Stimulated activated naive B cell treated with anti-CD40 and anti-IgM and Interleukin-4, amounts not matched to agents 10 μg/mL and 1 μg/mL and 100 μg/mL, for 72 hours (primary cell): ENCODE measurements around the gene SCUBE1.
"Not testable (repeated sequence)": the region's sequence is repeated elsewhere in the genome, so short reads cannot be mapped to it uniquely, and the experiment has no call there.

Experiments used
- ATAC-seq, 2 donors: fragments of 150-1000 bp; cut with Tn5 transposase; replicated peaks; 2 replicates each; pipeline ENCODE4 v1.10.0; 2021; ENCODE audit warnings: moderate library complexity in 1 of 2
- DNase-seq: peaks from one replicate; pipeline ENCODE4 v3.0.0; 2021
- H3K27ac Mint-ChIP-seq: one replicate; pipeline ENCODE4 v1.8.0; 2022; ENCODE audit warnings: mild to moderate bottlenecking, mixed read lengths
- H3K27me3 Mint-ChIP-seq, 2 donors: one replicate each; pipeline ENCODE4 v1.8.0; 2022; ENCODE audit warnings: mixed read lengths in 2 of 2
- H3K36me3 Mint-ChIP-seq, 2 donors: one replicate each; pipeline ENCODE4 v1.8.0; 2022; ENCODE audit warnings: mixed read lengths in 2 of 2, mild to moderate bottlenecking in 1 of 2
- H3K4me1 Mint-ChIP-seq, 2 donors: one replicate each; pipeline ENCODE4 v1.8.0; 2022; ENCODE audit warnings: mixed read lengths in 2 of 2, mild to moderate bottlenecking in 1 of 2
- H3K4me3 Mint-ChIP-seq, 2 donors: one replicate each; pipeline ENCODE4 v1.8.0; 2022; ENCODE audit warnings: mild to moderate bottlenecking in 2 of 2, mixed read lengths in 2 of 2, moderate library complexity in 1 of 2
- H3K9me3 Mint-ChIP-seq, 2 donors: one replicate each; pipeline ENCODE4 v1.8.0; 2022; ENCODE audit warnings: mixed read lengths in 2 of 2, mild to moderate bottlenecking in 1 of 2

SCUBE1 gene

DNA sequence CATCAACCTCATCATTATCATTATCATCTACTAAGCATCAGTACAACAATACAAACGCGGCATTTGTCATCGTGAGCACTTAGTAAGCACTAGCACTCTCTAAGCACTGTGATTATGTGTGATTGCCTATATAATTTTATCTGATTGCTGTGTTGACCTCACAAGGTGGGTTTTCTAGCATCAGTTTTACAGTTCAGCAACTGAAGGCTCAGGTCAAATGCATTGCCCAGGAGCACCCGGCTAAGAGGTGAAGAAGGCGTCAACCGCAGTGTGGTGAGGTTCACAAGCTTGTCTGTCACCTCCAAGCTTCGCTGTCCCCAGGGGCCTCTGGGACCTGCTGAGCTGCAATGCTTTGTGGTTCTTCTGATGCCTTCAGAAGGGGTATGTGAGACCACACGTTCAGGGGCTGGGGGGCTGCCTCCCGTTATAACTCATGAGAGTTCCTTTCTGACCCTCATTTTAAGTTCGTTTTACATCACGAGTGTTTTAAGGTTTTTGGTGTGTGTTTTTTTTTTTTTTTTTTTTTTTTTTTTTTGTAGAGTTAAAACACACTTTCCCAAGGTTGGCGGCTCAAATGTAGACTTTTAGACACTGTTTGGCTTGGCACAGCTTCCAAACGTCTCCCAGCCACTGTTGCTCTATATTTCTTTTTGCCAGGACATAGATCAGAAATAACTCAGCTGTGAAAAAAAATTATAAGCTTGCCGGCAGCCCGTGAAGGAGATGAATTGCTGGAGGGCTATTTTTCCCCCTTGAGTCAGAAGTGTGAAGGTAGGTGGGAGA is 33.8 kb upstream of the SCUBE1 start:
- Mint-ChIP-seq H3K4me1 (peaks cover 5 to 9% of the 10 kb centered on the region in 2 donors), H3K9me3 (peaks cover 0 to 4% of the 10 kb centered on the region in 2 donors), H3K27ac (no peak overlapping the region), H3K36me3 (peaks cover 1 to 4% of the 10 kb centered on the region in 2 donors), H3K4me3 (no peak overlapping the region), H3K27me3 (peaks cover 40 to 51% of the 10 kb centered on the region in 2 donors)
- DNase-seq = no peak
- peak; percentile 45 to 50 for ATAC-seq

DNA sequence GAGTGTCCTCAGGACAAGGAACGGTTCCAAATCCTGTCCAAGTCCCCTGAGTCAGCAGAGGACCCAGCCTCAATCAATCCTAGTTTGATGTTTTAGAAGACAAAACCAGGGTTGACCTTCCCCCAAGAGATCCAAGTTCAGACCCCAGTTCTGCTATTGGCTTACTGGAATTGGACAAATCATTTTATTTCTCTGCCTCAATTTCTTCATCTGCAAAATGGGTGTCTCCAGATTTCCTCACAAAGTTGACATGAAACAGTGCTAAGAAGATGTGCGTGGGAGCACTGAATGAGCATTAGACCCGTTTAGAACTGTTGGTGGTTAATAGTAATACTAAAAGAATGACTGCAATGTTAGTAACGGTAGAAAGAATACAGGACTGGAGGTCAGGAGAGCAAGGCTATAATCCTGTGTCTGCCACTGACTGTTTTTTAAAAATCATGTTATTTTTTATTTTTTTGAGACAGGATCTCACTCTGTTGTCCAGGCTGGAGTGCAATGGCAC is 32.8 kb upstream of the SCUBE1 start:
- Mint-ChIP-seq H3K9me3 (peaks cover 0 to 4% of the 10 kb centered on the region in 2 donors), H3K4me1 (peaks cover 5 to 9% of the 10 kb centered on the region in 2 donors), H3K27me3 (peaks cover 49 to 60% of the 10 kb centered on the region in 2 donors), H3K4me3 (no peak overlapping the region), H3K27ac (no peak overlapping the region), H3K36me3 (peaks cover 1 to 4% of the 10 kb centered on the region in 2 donors)
- ATAC-seq (no peak), DNase-seq (no peak)

DNA sequence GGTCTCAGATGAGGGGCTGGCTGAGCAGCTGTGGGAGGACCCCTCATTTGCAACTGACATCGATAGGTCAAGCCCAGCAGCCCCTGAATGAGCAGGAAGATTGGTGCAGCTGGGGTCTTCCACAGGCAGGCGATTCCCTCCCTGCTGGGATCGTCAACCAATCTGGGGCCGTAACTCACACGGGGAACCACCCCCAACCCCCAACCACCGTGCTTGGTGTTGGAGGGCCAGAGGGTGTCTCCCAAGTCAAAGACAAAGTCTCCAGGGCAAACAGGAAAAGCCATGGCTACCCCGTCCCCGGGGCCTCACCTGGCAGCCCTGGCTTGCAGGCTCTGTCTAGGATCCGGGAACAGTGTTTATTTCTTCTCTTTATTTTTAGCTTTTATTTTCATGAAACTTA is 26.9 kb upstream of the SCUBE1 start:
- no peak for ATAC-seq
- DNase-seq = no peak
- H3K27ac Mint-ChIP-seq = no peak overlapping the region
- peaks cover 1 to 4% of the 10 kb centered on the region in 2 donors for H3K36me3 Mint-ChIP-seq
- no peak overlapping the region for H3K4me3 Mint-ChIP-seq
- H3K27me3 Mint-ChIP-seq = peaks cover 43 to 73% of the 10 kb centered on the region in 2 donors
- peaks cover 0 to 6% of the 10 kb centered on the region in 2 donors for H3K9me3 Mint-ChIP-seq
- H3K4me1 Mint-ChIP-seq = peaks cover 0 to 4% of the 10 kb centered on the region in 2 donors

DNA sequence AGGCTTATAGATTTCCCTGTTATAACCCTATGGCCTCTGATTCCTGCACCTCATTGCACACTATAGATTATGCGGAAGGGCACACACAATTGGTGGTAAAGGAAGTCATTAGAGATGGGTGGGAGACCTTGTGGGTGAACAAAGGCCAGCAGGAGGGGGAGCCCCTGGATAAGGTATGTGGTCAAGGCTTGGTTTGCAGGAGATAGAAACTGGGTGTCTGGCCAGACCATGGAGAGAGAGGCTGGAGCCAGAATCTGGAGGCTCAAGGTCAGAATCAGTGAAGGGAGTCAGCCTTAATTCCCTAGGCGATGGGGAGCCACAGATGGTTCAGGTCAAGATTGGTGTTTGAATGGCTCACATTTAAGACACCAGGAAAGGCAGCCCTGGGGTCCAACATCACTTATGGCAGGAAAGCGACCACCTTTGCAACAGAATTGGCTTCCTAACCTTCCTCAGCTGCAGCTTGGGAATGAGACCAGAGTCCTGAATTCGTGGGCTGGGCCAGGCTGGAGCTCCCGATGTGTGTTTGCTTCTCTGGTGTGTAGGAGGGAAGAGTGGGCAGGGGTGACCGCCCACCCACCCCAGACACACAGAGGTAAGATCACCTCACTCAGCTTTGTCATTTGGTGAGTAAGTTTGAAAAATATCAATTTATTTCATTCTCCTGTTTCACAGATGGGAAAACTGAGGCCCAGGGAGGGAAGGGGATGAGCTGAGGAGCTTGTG is 22.7 kb upstream of the SCUBE1 start:
- Mint-ChIP-seq H3K4me3 (no peak overlapping the region), H3K4me1 (peaks cover 0 to 4% of the 10 kb centered on the region in 2 donors), H3K36me3 (no peaks in the 10 kb centered on the region), H3K27ac (no peak overlapping the region), H3K27me3 (peaks cover 32 to 40% of the 10 kb centered on the region in 2 donors), H3K9me3 (peaks cover 0 to 3% of the 10 kb centered on the region in 2 donors)
- DNase-seq = no peak
- no peak for ATAC-seq

DNA sequence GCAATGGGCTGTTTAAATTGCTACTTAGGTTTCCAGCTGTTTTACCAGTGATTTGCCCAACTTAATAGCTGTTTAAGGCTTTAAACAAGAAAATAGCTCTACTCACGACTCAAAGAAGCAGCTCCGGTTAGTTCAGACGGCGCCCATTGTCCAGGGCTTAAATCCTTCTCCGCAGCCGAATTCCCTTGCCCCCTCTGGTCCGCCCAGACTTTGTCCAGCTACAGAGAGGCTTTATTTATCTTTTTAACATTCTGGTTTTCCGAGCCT is 20.9 kb upstream of the SCUBE1 start:
- no peaks in the 10 kb centered on the region for H3K36me3 Mint-ChIP-seq
- ATAC-seq = no peak
- peaks cover 0 to 3% of the 10 kb centered on the region in 2 donors for H3K9me3 Mint-ChIP-seq
- no peak overlapping the region for H3K4me3 Mint-ChIP-seq
- H3K27ac Mint-ChIP-seq = no peak overlapping the region
- no peak for DNase-seq
- H3K4me1 Mint-ChIP-seq = peaks cover 0 to 4% of the 10 kb centered on the region in 2 donors
- peaks cover 22 to 24% of the 10 kb centered on the region in 2 donors for H3K27me3 Mint-ChIP-seq

DNA sequence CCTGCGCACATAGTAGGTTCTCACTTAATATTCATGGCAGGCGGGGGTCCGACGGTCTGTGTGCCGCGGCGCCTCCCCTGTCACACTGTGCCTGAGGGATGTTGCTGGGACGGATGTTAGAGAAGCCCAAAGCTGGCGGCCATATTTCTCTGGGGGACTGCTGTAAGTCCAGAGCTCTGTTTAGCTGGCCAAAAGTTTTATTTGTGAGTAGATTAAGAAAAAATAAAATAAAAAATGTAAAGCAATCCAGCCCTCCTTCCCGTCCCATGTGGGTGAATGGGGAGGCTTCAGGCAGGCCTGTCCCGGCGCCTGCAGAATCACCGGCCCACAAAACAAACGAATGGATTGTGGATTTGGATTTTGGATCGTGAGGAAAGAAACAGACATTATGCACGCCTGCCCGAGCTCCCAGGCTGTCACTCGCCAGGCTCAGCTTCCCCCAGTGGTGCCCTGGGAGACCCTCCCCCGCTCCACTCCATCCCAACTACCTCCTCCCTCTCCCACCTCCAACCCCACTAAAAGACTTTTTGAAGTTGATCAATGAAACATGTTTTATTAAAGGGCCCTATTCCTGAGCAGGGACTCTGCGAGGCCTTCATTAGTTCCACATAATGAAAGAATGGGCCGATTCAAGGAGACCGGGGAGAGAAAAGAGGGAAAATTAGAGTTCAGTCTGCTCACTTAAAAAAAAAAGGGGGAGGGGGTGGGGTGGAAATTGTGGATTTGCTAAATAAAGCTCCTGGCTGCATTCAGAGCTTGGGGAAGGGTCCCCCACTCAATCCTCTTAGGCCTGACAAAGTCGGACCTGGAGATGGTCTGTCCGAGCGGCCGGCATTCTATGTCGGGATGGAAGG is 20.4 kb upstream of the SCUBE1 start:
- peaks cover 0 to 4% of the 10 kb centered on the region in 2 donors for H3K4me1 Mint-ChIP-seq
- peaks cover 0 to 3% of the 10 kb centered on the region in 2 donors for H3K9me3 Mint-ChIP-seq
- peaks cover 18 to 21% of the 10 kb centered on the region in 2 donors for H3K27me3 Mint-ChIP-seq
- DNase-seq = no peak
- no peak for ATAC-seq
- H3K4me3 Mint-ChIP-seq = no peak overlapping the region
- no peak overlapping the region for H3K27ac Mint-ChIP-seq
- H3K36me3 Mint-ChIP-seq = no peaks in the 10 kb centered on the region

DNA sequence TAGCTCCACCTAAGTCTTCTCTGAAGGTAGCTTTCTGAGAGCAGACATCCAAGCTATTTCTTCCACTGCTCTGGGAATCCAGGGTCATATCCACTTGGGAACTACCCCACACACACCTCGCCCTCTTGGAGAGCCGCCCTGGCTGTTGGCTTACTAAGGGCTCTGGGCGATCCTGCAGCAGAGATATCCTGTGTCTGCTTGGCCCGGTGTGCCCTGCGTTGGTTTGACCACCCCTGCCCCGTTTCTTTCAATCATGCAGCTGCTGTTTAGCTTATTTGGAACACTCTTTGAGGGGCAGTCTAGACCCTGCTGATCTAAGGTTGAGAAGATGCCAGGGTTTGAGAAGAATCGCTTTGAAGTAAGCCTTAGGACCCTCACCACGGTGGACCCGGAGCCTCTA is 17.4 kb upstream of the SCUBE1 start:
- Mint-ChIP-seq H3K9me3 (peaks cover 0 to 1% of the 10 kb centered on the region in 2 donors), H3K36me3 (no peaks in the 10 kb centered on the region), H3K4me3 (no peak overlapping the region), H3K4me1 (peaks cover 0 to 2% of the 10 kb centered on the region in 2 donors), H3K27ac (no peak overlapping the region), H3K27me3 (peaks cover 17 to 27% of the 10 kb centered on the region in 2 donors)
- no peak for DNase-seq
- ATAC-seq = no peak

DNA sequence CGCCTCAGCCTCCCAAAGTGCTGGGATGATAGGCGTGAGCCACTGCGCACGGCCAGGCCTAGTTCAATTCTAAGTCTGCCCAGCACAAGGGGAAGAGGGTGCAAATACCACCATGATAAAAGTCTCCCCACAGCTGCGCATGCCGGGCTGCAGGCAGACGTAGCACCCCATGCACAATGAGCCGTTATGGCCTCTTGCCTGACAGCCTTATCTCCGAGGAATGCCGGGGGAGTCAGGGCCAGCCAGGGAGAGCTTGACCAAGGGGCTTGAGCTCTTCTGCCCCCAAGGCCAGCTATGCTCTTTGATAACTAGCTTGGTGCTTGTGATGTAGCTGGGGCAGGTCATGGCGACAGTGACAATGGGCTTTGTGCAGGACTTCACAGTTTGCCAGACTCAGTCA is 13.7 kb upstream of the SCUBE1 start:
- Mint-ChIP-seq H3K4me3 (no peak overlapping the region), H3K27ac (no peak overlapping the region), H3K27me3 (peaks cover 13 to 24% of the 10 kb centered on the region in 2 donors), H3K9me3 (no peaks in the 10 kb centered on the region), H3K36me3 (no peaks in the 10 kb centered on the region), H3K4me1 (no peaks in the 10 kb centered on the region)
- no peak for ATAC-seq
- no peak for DNase-seq

DNA sequence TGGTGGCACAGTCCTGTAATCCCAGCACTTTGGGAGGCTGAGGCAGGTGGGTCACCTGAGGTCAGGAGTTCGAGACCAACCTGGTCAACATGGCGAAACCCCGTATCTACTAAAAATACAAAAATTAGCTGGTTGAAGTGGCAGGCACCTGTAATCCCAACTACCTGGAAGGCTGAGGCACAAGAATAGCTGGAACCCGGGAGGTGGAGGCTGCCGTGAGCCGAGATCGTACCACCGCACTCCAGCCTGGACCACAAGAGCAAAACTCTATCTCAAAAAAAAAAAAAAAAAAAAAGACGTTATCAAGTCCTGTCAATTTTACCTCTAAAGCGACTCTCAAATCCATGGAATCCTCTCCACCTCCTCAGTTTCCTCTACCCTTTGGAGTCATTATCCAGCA is 12.5 kb upstream of the SCUBE1 start:
- not testable (repeated sequence) for H3K27ac Mint-ChIP-seq, ATAC-seq, DNase-seq, H3K4me3 Mint-ChIP-seq, H3K9me3 Mint-ChIP-seq, H3K4me1 Mint-ChIP-seq, H3K36me3 Mint-ChIP-seq
- H3K27me3 Mint-ChIP-seq = peaks cover 13 to 19% of the 10 kb centered on the region in 2 donors

DNA sequence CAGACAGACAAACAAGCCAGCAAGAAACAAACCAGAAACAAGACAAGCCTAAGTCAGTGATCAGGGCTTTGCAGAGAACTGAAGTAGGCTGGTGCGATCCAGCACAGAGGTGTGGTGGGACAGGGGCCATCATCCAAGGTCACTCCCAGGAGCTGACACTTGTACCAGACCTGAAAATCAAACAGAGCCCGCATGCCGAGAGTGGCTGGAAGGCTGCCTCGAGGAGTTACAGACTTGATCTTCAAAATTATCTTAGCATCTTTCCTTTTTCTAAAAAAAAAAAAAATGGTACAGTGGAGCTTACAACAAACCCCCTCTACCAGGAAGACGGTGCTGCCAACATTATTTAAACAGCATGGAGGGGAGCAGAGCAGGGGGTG is 8.8 kb upstream of the SCUBE1 start:
- H3K4me3 Mint-ChIP-seq = no peak overlapping the region
- peaks cover 35 to 39% of the 10 kb centered on the region in 2 donors for H3K27me3 Mint-ChIP-seq
- DNase-seq (no peak), ATAC-seq (no peak)
- H3K36me3 Mint-ChIP-seq = no peaks in the 10 kb centered on the region
- H3K4me1 Mint-ChIP-seq = no peaks in the 10 kb centered on the region
- no peak overlapping the region for H3K27ac Mint-ChIP-seq
- no peaks in the 10 kb centered on the region for H3K9me3 Mint-ChIP-seq

DNA sequence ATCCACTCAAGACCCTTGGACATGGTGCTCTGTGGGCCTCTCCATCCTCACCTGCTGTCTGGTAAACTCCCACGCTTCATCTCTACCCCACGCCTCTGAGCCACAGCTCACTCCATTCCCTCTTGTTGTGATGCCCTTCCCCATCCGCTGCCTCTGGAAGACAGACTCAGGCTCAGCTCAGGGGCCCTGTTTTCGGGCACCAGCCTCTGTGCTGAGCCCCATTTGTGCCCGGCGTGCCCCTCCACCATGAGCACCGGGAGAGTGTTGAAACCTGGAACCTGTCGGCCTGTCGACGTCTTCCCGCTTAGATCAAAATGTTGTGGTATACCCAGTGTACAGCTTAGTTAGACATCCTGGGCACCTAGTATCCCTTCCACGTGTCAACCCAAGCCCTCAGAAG is 6.5 kb upstream of the SCUBE1 start:
- H3K36me3 Mint-ChIP-seq = no peaks in the 10 kb centered on the region
- no peaks in the 10 kb centered on the region for H3K9me3 Mint-ChIP-seq
- H3K4me1 Mint-ChIP-seq = peaks cover 5 to 16% of the 10 kb centered on the region in 2 donors
- DNase-seq (no peak), ATAC-seq (no peak)
- H3K4me3 Mint-ChIP-seq = no peak overlapping the region
- H3K27ac Mint-ChIP-seq = no peak overlapping the region
- H3K27me3 Mint-ChIP-seq = peaks cover 42 to 50% of the 10 kb centered on the region in 2 donors

DNA sequence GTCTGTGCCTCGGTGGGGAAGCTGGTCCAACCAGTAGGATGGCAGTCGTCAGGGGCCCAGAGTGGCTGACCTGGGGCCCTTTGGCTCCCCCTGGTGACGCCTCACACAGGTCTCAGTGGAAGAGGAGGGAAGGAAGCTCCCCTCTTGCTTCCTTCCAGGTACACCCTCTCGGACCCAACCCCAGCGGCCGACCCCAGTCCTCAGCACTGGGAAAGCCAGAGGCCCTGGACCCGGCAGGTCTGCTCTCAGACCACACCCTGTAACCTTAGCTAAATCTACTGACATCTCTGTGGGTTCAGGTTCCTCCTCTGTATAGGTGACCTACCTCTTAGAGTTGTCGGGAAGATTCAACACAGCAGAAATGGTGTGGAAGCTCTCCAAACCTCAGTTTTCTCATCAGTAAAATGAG is 3.4 kb upstream of the SCUBE1 start:
- peak; percentile 31 for DNase-seq
- Mint-ChIP-seq H3K27me3 (peaks cover 58 to 69% of the 10 kb centered on the region in 2 donors), H3K4me3 (no peak overlapping the region), H3K4me1 (peaks cover 15 to 26% of the 10 kb centered on the region in 2 donors), H3K36me3 (peaks cover 2 to 3% of the 10 kb centered on the region in 2 donors), H3K9me3 (no peaks in the 10 kb centered on the region), H3K27ac (no peak overlapping the region)
- peak; percentile 79 to 84 for ATAC-seq

DNA sequence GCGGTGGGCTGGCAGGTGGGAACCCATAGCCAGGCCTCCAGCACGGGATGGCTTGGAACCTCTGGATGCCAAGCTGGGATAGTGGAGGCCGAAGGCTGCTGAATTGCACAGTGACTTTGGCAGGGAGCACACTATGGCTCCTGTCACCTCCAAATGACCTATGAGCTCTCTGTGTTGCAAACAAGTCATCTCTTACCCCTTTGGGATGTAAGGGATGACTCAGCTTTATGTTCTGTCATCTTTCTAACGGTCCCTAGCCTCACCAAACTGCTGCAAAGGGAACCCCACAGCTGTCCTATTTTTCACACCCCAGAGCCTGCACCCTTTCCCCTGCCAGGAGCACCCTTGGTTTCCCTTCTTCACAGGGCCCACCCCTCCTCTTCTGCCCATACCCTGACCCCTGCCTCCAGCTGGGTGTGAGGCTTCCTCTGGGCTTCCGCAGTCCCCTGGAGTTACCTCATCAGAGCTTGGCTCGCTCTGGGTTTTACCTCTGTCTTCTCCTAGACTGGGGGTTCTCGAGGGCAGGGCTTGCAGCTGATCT is 2.7 kb upstream of the SCUBE1 start:
- Mint-ChIP-seq H3K27ac (no peak overlapping the region), H3K27me3 (peaks cover 65 to 76% of the 10 kb centered on the region in 2 donors), H3K36me3 (peaks cover 2 to 3% of the 10 kb centered on the region in 2 donors), H3K4me3 (no peak overlapping the region), H3K9me3 (no peaks in the 10 kb centered on the region), H3K4me1 (peaks cover 17 to 26% of the 10 kb centered on the region in 2 donors)
- ATAC-seq (peak; percentile 38 to 64), DNase-seq (no peak)

DNA sequence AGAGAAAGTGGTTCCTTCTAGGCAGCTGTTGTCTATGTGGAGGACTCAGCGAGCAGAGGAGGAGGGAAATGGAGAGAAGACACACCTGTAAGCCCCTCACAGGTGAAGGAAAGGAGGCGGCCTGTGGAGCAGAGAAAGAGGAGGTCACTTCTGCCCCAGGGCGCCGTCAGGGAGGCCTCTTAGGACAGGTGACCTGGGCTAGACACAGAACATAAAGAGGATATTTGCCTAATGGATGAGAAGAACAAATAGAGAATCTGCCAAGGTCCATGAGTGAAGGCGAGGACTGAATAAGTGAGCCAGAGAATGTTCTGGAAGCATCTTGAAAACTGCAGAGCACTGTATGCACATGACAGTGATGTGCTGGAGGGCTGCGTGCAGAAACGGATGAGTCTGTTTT is 2.2 kb upstream of the SCUBE1 start:
- no peak for ATAC-seq
- Mint-ChIP-seq H3K9me3 (no peaks in the 10 kb centered on the region), H3K4me3 (no peak overlapping the region), H3K36me3 (peaks cover 2 to 3% of the 10 kb centered on the region in 2 donors), H3K4me1 (peaks cover 17 to 26% of the 10 kb centered on the region in 2 donors), H3K27ac (no peak overlapping the region), H3K27me3 (peaks cover 70 to 81% of the 10 kb centered on the region in 2 donors)
- DNase-seq = no peak
